GM23338 (cell line): ENCODE results near the gene HCLS1. TPM values are rescaled to one million over a fixed set of nuclear protein-coding genes. Genes with fewer than 3 reads are reported as not detected.

Experiments used
- ATAC-seq: fragments of 200-7000 bp; cut with Tn5 transposase; 3 replicates; pipeline ENCODE4 v1.9.1; 2020
- DNase-seq: peaks from one replicate; pipeline ENCODE4 v3.0.0-alpha.2; 2015; ENCODE audit warnings: low spot score
- H2AFZ ChIP-seq: fragments of 200-600 bp; sonication (generic); 2 replicates; pipeline ENCODE4 v1.8.0; 2016; ENCODE audit warnings: antibody characterized with exemption, mild to moderate bottlenecking, moderate library complexity
- H3F3A ChIP-seq: fragments of 200-600 bp; sonication (generic); replicated peaks from 2 replicates; pipeline ENCODE4 v1.8.0; 2017; ENCODE audit warnings: antibody characterized with exemption, mixed run types, low read depth
- H3K27ac ChIP-seq: fragments of 200-600 bp; sonication (generic); 2 replicates; pipeline ENCODE4 v1.6.1; 2016; ENCODE audit warnings: low read depth
- H3K27me3 ChIP-seq: fragments of 200-600 bp; sonication (generic); 2 replicates; pipeline ENCODE4 v1.8.0; 2016; ENCODE audit warnings: mild to moderate bottlenecking, mixed run types, moderate library complexity; ENCODE audit not compliant: insufficient read depth
- H3K36me3 ChIP-seq: fragments of 200-600 bp; sonication (generic); 2 replicates; pipeline ENCODE4 v1.8.0; 2016; ENCODE audit warnings: mild to moderate bottlenecking; ENCODE audit not compliant: insufficient read depth
- H3K4me1 ChIP-seq: fragments of 200-600 bp; sonication (generic); 2 replicates; pipeline ENCODE4 v1.8.0; 2016; ENCODE audit warnings: mild to moderate bottlenecking, moderate library complexity; ENCODE audit not compliant: insufficient read depth
- H3K4me2 ChIP-seq: fragments of 200-600 bp; sonication (generic); 2 replicates; pipeline ENCODE4 v1.7.1; 2017; ENCODE audit warnings: mixed run types
- H3K4me3 ChIP-seq: fragments of 200-600 bp; sonication (generic); 2 replicates; pipeline ENCODE4 v1.6.1; 2016; ENCODE audit warnings: mixed run types
- H3K79me2 ChIP-seq: fragments of 200-600 bp; sonication (generic); replicated peaks from 2 replicates; pipeline ENCODE4 v1.8.0; 2017; ENCODE audit warnings: mild to moderate bottlenecking; ENCODE audit not compliant: insufficient read depth
- H3K9me2 ChIP-seq: fragments of 200-600 bp; sonication (generic); 2 replicates; pipeline ENCODE4 v1.8.0; 2017; ENCODE audit not compliant: insufficient read depth
- H4K20me1 ChIP-seq: fragments of 200-600 bp; sonication (generic); replicated peaks from 2 replicates; pipeline ENCODE4 v1.8.0; 2017; ENCODE audit warnings: mild to moderate bottlenecking; ENCODE audit not compliant: insufficient read depth
- H3K27ac Mint-ChIP-seq: 2 replicates; pipeline ENCODE4 v1.8.0; 2020; ENCODE audit warnings: inconsistent platforms, mild to moderate bottlenecking, moderate library complexity, mixed read lengths
- H3K27me3 Mint-ChIP-seq: 3 replicates; pipeline ENCODE4 v1.8.0; 2022; ENCODE audit warnings: low read depth, mild to moderate bottlenecking, moderate library complexity, mixed read lengths, inconsistent platforms; ENCODE audit not compliant: insufficient read depth, poor library complexity
- H3K36me3 Mint-ChIP-seq: 3 replicates; pipeline ENCODE4 v1.8.0; 2021; ENCODE audit warnings: low read depth, mild to moderate bottlenecking, inconsistent platforms, moderate library complexity, mixed read lengths
- H3K4me1 Mint-ChIP-seq: 3 replicates; pipeline ENCODE4 v1.8.0; 2020; ENCODE audit warnings: mild to moderate bottlenecking, inconsistent platforms, mixed read lengths
- H3K4me3 Mint-ChIP-seq: 3 replicates; pipeline ENCODE4 v1.8.0; 2021; ENCODE audit warnings: moderate library complexity, mild to moderate bottlenecking, inconsistent platforms, mixed read lengths
- H3K9me3 Mint-ChIP-seq: 3 replicates; pipeline ENCODE4 v1.8.0; 2020; ENCODE audit warnings: moderate library complexity, mild to moderate bottlenecking, inconsistent platforms, mixed read lengths
- CREB1 ChIP-seq: fragments of 250-450 bp; sonication (Bioruptor Pico); IDR thresholded peaks from 2 replicates; pipeline ENCODE4 v1.5.0; 2020; ENCODE audit warnings: low read depth, mild to moderate bottlenecking, moderate library complexity
- EZH2 ChIP-seq: fragments of 200-600 bp; sonication (generic); IDR thresholded peaks from one replicate; pipeline ENCODE4 v1.8.0; 2017; ENCODE audit warnings: antibody characterized with exemption, mild to moderate bottlenecking, low read depth; ENCODE audit not compliant: unreplicated experiment
- EZH2phosphoT487 ChIP-seq: fragments of 200-600 bp; sonication (generic); IDR thresholded peaks from one replicate; pipeline ENCODE4 v1.8.1; 2018; ENCODE audit warnings: antibody characterized with exemption; ENCODE audit not compliant: unreplicated experiment
- JUNB ChIP-seq: IDR thresholded peaks from one replicate; pipeline ENCODE4 v1.6.1; 2016; ENCODE audit warnings: antibody characterized with exemption; ENCODE audit not compliant: unreplicated experiment
- NANOG ChIP-seq: IDR thresholded peaks from 2 replicates; pipeline ENCODE4 v1.6.1; 2016; ENCODE audit warnings: antibody characterized with exemption, borderline replicate concordance
- POLR2AphosphoS5 ChIP-seq: IDR thresholded peaks from 2 replicates; pipeline ENCODE4 v1.6.1; 2016; ENCODE audit warnings: antibody characterized with exemption, low read depth
- STAT1 ChIP-seq: IDR thresholded peaks from one replicate; pipeline ENCODE4 v1.6.1; 2016; ENCODE audit warnings: antibody characterized with exemption; ENCODE audit not compliant: unreplicated experiment
- ZNF114 ChIP-seq: fragments of 250-450 bp; sonication (Bioruptor Pico); IDR thresholded peaks from 2 replicates; pipeline ENCODE4 v1.5.0; 2020; ENCODE audit warnings: mild to moderate bottlenecking, moderate library complexity
- ZNF331 ChIP-seq: fragments of 250-450 bp; sonication (Bioruptor Pico); IDR thresholded peaks from 2 replicates; pipeline ENCODE4 v1.5.0; 2020; ENCODE audit warnings: low read depth, mild to moderate bottlenecking, moderate library complexity
- polyA plus RNA-seq: library from polyadenylated mRNA; unstranded; fragments of >200 nt; fragmentation: Nextera tagmentation; extraction: Ambion mirVana; gene quantifications from 2 replicates; pipeline ENCODE4 v1.2.1, GENCODE V29; 2016
- total RNA-seq: library from RNA; depleted of rRNA; stranded (reverse); fragments of >200 nt; shearing (Covaris generic); gene quantifications from 2 replicates; pipeline ENCODE4 v1.2.3, GENCODE V29; 2014
- TF ChIP-seq, protein P1 (sequence below): IDR thresholded peaks from one replicate; pipeline ENCODE4 v1.6.1; 2018; ENCODE audit warnings: antibody characterized with exemption; ENCODE audit not compliant: unreplicated experiment
- TF ChIP-seq, protein P2 (sequence below), 2 experiments: fragments of 200-600 bp in 1 of 2; sonication (generic) in 1 of 2; conservative IDR thresholded peaks; 2 replicates each; pipeline versions ENCODE4 v1.5.1 to v1.6.1; 2016 to 2017; ENCODE audit warnings: antibody characterized with exemption in 2 of 2, low read depth in 2 of 2, mild to moderate bottlenecking in 2 of 2, moderate library complexity in 1 of 2
- TF ChIP-seq, protein P3 (sequence below): IDR thresholded peaks from 2 replicates; pipeline ENCODE4 v1.6.1; 2016; ENCODE audit warnings: antibody characterized with exemption
- TF ChIP-seq, protein P4 (sequence below): fragments of 250-450 bp; sonication (Bioruptor Pico); IDR thresholded peaks from 2 replicates; pipeline ENCODE4 v1.5.0; 2020; ENCODE audit warnings: mild to moderate bottlenecking, moderate library complexity

Gene HCLS1
- total and polyA plus RNA-seq, 2 experiments from 2014 or later, result 0.66 to 1.1 TPM

- TF ChIP-seq STAT1 (no peak), ZNF331 (CRISPR knock-in tag) (no peak), EZH2 (no peak), ZNF114 (CRISPR knock-in tag) (no peak), JUNB (no peak), EZH2phosphoT487 (no peak), CREB1 (CRISPR knock-in tag) (no peak), NANOG (no peak), POLR2AphosphoS5 (no peak)
- TF ChIP-seq, protein P1, sequence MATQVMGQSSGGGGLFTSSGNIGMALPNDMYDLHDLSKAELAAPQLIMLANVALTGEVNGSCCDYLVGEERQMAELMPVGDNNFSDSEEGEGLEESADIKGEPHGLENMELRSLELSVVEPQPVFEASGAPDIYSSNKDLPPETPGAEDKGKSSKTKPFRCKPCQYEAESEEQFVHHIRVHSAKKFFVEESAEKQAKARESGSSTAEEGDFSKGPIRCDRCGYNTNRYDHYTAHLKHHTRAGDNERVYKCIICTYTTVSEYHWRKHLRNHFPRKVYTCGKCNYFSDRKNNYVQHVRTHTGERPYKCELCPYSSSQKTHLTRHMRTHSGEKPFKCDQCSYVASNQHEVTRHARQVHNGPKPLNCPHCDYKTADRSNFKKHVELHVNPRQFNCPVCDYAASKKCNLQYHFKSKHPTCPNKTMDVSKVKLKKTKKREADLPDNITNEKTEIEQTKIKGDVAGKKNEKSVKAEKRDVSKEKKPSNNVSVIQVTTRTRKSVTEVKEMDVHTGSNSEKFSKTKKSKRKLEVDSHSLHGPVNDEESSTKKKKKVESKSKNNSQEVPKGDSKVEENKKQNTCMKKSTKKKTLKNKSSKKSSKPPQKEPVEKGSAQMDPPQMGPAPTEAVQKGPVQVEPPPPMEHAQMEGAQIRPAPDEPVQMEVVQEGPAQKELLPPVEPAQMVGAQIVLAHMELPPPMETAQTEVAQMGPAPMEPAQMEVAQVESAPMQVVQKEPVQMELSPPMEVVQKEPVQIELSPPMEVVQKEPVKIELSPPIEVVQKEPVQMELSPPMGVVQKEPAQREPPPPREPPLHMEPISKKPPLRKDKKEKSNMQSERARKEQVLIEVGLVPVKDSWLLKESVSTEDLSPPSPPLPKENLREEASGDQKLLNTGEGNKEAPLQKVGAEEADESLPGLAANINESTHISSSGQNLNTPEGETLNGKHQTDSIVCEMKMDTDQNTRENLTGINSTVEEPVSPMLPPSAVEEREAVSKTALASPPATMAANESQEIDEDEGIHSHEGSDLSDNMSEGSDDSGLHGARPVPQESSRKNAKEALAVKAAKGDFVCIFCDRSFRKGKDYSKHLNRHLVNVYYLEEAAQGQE, result no peak
- TF ChIP-seq, protein P2, sequence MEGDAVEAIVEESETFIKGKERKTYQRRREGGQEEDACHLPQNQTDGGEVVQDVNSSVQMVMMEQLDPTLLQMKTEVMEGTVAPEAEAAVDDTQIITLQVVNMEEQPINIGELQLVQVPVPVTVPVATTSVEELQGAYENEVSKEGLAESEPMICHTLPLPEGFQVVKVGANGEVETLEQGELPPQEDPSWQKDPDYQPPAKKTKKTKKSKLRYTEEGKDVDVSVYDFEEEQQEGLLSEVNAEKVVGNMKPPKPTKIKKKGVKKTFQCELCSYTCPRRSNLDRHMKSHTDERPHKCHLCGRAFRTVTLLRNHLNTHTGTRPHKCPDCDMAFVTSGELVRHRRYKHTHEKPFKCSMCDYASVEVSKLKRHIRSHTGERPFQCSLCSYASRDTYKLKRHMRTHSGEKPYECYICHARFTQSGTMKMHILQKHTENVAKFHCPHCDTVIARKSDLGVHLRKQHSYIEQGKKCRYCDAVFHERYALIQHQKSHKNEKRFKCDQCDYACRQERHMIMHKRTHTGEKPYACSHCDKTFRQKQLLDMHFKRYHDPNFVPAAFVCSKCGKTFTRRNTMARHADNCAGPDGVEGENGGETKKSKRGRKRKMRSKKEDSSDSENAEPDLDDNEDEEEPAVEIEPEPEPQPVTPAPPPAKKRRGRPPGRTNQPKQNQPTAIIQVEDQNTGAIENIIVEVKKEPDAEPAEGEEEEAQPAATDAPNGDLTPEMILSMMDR (conservative IDR thresholded peaks at IDR 0.05; ENCODE audit: low read depth in 2 of 2), result no peak
- TF ChIP-seq, protein P3, sequence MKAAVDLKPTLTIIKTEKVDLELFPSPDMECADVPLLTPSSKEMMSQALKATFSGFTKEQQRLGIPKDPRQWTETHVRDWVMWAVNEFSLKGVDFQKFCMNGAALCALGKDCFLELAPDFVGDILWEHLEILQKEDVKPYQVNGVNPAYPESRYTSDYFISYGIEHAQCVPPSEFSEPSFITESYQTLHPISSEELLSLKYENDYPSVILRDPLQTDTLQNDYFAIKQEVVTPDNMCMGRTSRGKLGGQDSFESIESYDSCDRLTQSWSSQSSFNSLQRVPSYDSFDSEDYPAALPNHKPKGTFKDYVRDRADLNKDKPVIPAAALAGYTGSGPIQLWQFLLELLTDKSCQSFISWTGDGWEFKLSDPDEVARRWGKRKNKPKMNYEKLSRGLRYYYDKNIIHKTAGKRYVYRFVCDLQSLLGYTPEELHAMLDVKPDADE, result no peak
- TF ChIP-seq, protein P4, sequence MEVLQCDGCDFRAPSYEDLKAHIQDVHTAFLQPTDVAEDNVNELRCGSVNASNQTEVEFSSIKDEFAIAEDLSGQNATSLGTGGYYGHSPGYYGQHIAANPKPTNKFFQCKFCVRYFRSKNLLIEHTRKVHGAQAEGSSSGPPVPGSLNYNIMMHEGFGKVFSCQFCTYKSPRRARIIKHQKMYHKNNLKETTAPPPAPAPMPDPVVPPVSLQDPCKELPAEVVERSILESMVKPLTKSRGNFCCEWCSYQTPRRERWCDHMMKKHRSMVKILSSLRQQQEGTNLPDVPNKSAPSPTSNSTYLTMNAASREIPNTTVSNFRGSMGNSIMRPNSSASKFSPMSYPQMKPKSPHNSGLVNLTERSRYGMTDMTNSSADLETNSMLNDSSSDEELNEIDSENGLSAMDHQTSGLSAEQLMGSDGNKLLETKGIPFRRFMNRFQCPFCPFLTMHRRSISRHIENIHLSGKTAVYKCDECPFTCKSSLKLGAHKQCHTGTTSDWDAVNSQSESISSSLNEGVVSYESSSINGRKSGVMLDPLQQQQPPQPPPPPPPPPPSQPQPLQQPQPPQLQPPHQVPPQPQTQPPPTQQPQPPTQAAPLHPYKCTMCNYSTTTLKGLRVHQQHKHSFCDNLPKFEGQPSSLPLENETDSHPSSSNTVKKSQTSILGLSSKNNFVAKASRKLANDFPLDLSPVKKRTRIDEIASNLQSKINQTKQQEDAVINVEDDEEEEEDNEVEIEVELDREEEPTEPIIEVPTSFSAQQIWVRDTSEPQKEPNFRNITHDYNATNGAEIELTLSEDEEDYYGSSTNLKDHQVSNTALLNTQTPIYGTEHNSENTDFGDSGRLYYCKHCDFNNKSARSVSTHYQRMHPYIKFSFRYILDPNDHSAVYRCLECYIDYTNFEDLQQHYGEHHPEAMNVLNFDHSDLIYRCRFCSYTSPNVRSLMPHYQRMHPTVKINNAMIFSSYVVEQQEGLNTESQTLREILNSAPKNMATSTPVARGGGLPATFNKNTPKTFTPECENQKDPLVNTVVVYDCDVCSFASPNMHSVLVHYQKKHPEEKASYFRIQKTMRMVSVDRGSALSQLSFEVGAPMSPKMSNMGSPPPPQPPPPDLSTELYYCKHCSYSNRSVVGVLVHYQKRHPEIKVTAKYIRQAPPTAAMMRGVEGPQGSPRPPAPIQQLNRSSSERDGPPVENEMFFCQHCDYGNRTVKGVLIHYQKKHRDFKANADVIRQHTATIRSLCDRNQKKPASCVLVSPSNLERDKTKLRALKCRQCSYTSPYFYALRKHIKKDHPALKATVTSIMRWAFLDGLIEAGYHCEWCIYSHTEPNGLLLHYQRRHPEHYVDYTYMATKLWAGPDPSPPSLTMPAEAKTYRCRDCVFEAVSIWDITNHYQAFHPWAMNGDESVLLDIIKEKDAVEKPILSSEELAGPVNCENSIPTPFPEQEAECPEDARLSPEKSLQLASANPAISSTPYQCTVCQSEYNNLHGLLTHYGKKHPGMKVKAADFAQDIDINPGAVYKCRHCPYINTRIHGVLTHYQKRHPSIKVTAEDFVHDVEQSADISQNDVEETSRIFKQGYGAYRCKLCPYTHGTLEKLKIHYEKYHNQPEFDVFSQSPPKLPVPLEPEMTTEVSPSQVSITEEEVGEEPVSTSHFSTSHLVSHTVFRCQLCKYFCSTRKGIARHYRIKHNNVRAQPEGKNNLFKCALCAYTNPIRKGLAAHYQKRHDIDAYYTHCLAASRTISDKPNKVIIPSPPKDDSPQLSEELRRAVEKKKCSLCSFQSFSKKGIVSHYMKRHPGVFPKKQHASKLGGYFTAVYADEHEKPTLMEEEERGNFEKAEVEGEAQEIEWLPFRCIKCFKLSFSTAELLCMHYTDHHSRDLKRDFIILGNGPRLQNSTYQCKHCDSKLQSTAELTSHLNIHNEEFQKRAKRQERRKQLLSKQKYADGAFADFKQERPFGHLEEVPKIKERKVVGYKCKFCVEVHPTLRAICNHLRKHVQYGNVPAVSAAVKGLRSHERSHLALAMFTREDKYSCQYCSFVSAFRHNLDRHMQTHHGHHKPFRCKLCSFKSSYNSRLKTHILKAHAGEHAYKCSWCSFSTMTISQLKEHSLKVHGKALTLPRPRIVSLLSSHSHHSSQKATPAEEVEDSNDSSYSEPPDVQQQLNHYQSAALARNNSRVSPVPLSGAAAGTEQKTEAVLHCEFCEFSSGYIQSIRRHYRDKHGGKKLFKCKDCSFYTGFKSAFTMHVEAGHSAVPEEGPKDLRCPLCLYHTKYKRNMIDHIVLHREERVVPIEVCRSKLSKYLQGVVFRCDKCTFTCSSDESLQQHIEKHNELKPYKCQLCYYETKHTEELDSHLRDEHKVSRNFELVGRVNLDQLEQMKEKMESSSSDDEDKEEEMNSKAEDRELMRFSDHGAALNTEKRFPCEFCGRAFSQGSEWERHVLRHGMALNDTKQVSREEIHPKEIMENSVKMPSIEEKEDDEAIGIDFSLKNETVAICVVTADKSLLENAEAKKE (CRISPR knock-in tag), result no peak
- Histone ChIP-seq H3F3A (no peaks in the 10 kb centered on the region), H2AFZ (no peak overlapping the region), H3K27me3 (no peaks in the 10 kb centered on the region), H3K4me1 (no peaks in the 10 kb centered on the region), H3K36me3 (peaks cover 20% of the 10 kb centered on the region), H3K79me2 (no peaks in the 10 kb centered on the region), H4K20me1 (no peaks in the 10 kb centered on the region), H3K4me2 (no peak overlapping the region), H3K27ac (no peak overlapping the region), H3K9me2 (no peaks in the 10 kb centered on the region), H3K4me3 (no peak overlapping the region)
- H3K4me1 Mint-ChIP-seq, result no peaks in the 10 kb centered on the region; the same call in 2 of the 3 replicates
- H3K27ac Mint-ChIP-seq, result no peak overlapping the region
- H3K9me3 Mint-ChIP-seq, result peaks cover 4% of the 10 kb centered on the region; the same call in 2 of the 3 replicates
- no peaks in the 10 kb centered on the region for H3K27me3 Mint-ChIP-seq
- peaks cover 51% of the 10 kb centered on the region for H3K36me3 Mint-ChIP-seq
- no peak overlapping the region for H3K4me3 Mint-ChIP-seq
- ATAC-seq (no peak), DNase-seq (no peak)
Observed at GRCh38 chr3:121690777-121691405, 30.2 kb upstream of the HCLS1 start.
